HG03565 (cell line): ENCODE measurements around the gene HSP90B1.

Source experiments
- ATAC-seq: cut with Tn5 transposase; IDR thresholded peaks from one replicate; pipeline ENCODE4 v1.9.1; 2021; ENCODE audit warnings: mild to moderate bottlenecking, moderate library complexity; ENCODE audit not compliant: unreplicated experiment

Gene HSP90B1

GRCh38 chr12:103930034-103930786 is at the start of gene HSP90B1:
Gene HSP90B1, plus strand, starts transcription at chr12:103930410. Its CDS starts 106 bp downstream, at chr12:103930516.
- ATAC-seq = peak; percentile 57

- no peak for ATAC-seq
Measured at GRCh38 chr12:103881261-103881660, 48.9 kb upstream of the HSP90B1 start.

GRCh38 chr12:103882861-103883596 is 47.2 kb upstream of the HSP90B1 start:
- no peak for ATAC-seq

- no peak for ATAC-seq
Measured at GRCh38 chr12:103883908-103884307, 46.3 kb upstream of the HSP90B1 start.

GRCh38 chr12:103884316-103884715 is 45.9 kb upstream of the HSP90B1 start:
- ATAC-seq = no peak

- ATAC-seq = no peak
Measured at GRCh38 chr12:103886195-103886797, 43.9 kb upstream of the HSP90B1 start.

GRCh38 chr12:103887738-103888137 is 42.5 kb upstream of the HSP90B1 start:
- ATAC-seq = no peak

- no peak for ATAC-seq
Measured at GRCh38 chr12:103897316-103897715, 32.9 kb upstream of the HSP90B1 start.

GRCh38 chr12:103901518-103902173 is 28.6 kb upstream of the HSP90B1 start:
- ATAC-seq = no peak

GRCh38 chr12:103903993-103904392 is 26.2 kb upstream of the HSP90B1 start:
- no peak for ATAC-seq

- ATAC-seq = no peak
Measured at GRCh38 chr12:103905730-103906349, 24.4 kb upstream of the HSP90B1 start.

GRCh38 chr12:103908246-103908541 is 22.0 kb upstream of the HSP90B1 start:
- ATAC-seq = no peak

GRCh38 chr12:103908877-103909276 is 21.3 kb upstream of the HSP90B1 start:
- ATAC-seq = no peak

GRCh38 chr12:103909811-103910210 is 20.4 kb upstream of the HSP90B1 start:
- ATAC-seq = no peak

- no peak for ATAC-seq
Measured at GRCh38 chr12:103912069-103912468, 18.1 kb upstream of the HSP90B1 start.

- ATAC-seq = no peak
Measured at GRCh38 chr12:103913100-103913499, 17.1 kb upstream of the HSP90B1 start.

GRCh38 chr12:103915306-103915705 is 14.9 kb upstream of the HSP90B1 start:
- no peak for ATAC-seq

- no peak for ATAC-seq
Measured at GRCh38 chr12:103917873-103918272, 12.3 kb upstream of the HSP90B1 start.

GRCh38 chr12:103924761-103925641 is 5.2 kb upstream of the HSP90B1 start:
- peak; percentile 35 for ATAC-seq

GRCh38 chr12:103928682-103929045 is 1.5 kb upstream of the HSP90B1 start:
- peak; percentile 5 for ATAC-seq
